ENCODE data around the gene FIGN.

The FIGN gene

GRCh38 chr2:163626208-163626607 is 109.6 kb downstream of the FIGN start:
- no peak for TF ChIP-seq CTCF (IDR thresholded peaks at IDR 0.05)

DNA sequence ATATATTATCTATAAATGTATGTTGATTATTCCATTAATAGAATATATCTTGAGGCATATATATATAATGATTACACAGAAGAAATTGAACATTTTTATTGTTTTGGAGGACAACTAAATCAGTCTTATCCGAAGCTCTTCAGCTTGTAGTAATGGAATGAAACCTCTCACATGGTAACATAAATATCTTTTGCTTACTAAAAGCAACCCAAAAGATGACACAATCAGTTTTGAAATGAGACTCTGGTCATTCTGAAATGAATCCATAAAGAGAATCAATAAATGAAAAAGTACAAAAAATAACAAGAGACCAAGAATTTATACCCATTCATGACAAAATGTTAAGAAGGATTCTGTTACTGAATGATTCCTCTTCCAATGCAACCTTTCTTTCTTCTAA is 110.2 kb downstream of the FIGN start:
- no peak for TF ChIP-seq CTCF (IDR thresholded peaks at IDR 0.05)

DNA sequence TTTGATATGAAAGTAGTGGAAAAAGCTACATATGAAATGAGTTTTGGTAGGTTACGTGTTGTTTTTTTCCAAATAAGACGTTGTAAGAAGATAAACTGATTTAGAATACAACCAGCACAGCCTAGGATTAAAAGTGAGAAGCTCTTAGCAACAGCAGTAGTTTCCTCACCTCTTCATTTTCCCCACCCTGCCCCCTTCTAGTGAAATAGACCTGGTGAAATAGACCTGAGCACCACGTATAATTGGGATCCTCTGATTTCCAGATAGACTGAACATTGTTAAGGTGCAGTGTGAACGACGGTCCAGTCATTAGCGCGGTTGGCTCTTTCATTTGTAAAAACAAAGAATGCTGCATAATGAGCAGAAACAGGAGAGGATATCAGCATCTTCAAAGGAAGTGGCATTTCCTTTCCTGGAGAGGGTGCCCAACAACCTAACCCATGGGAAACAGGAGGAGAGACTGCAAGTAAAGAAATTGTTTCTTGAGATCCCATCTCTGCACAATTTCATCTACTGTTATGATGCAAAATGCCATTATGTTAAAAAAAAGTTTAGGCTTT is 114.3 kb downstream of the FIGN start:
- TF ChIP-seq CTCF (IDR thresholded peaks at IDR 0.05) = no peak

DNA sequence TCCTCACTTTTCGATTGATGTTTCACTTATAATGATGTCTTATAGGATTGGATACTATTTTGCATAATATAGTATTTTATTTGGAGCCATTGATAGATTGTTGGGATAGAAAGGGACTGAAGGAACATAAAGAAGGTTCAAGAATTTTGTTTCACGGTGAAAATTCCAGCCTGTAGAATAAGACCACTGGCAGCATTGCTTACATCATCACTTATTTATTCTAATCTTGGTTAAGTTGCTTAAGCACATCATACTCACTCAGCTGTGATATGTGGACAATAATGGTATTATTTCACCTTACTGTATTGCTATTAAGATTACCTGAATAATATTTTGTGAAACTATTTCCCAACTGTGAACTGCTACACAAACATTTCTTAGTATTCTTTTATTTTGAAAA is 118.3 kb downstream of the FIGN start:
- TF ChIP-seq CTCF (IDR thresholded peaks at IDR 0.05) = no peak

DNA sequence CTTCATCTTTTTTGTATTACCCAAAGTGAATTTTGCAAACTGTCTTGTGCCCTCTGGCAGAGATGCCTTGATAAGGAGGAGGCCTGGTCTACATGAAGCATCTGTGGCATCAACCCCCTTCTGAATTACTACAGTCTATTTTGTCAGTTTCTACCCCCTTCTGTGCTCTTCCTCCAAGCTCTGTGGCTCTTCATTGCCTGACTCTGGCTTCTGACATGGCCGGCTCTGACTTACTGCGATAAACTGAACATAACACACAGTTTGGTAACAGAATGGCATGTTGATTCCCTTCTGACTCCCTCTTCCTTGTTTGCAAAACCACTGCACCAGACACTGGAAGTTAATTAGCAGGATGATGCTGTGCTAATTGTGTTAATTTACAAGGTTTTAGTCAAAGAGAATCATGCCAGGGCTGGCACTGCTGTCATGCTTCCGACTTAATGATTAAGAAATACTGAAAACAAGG is 122.5 kb downstream of the FIGN start:
- TF ChIP-seq CTCF (IDR thresholded peaks at IDR 0.05) = no peak

DNA sequence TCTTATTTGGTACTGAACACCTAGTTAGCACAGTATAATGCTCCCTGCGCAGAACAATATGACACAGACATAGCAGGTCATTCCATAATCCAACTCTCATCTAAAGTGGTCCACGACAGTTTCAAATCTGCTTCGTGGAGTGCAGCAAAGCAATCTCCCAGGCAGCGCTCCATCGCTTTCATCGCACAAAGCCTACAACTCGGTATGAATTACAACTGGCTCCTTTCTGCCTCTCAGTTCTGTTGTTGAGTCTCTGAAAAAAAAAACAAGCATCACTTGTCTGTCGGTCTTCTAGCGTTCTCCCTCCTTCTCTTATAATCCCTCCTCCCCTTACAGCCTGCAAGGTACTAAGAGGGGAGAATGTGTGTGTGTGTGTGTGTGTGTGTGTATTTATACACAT is 123.5 kb downstream of the FIGN start:
- no peak for TF ChIP-seq CTCF (IDR thresholded peaks at IDR 0.05)

DNA sequence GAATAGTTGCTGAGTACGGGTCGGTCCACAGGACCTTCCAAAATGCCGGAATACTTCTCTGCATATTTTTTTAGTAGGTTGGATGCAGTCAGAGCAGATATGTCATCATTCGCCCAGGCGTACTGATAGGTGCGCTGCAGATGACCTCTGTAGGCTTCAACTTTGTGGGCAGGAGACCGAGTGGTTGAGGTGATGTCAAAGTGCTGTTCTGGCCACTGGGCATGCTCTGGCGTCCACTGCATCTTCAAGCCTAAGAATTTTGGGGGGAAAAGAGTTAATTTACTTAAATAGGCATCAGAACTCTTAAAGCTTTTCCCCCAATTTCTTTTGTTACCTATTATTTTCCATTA is 124.3 kb downstream of the FIGN start:
- 0 out of 2 replicates have a peak, but pooled peaks have one; percentile 3 for TF ChIP-seq CTCF (IDR thresholded peaks at IDR 0.05)

Data from LNCAP (cell line).